CD4-positive, alpha-beta memory T cell (primary cell): ENCODE results near the gene LRRC58. TPM values are rescaled to one million over a fixed set of nuclear protein-coding genes. Genes with fewer than 3 reads are reported as not detected.
"Not testable (repeated sequence)": the region's sequence is repeated elsewhere in the genome, so short reads cannot be mapped to it uniquely, and the experiment has no call there.

Experiments
- CTCF ChIA-PET: fragments of 350-600 bp; sonication (Branson Sonifier 250); formaldehyde crosslinking; loops from one replicate; lab custom pipeline; 2021; ENCODE audit warnings: inconsistent platforms; ENCODE audit not compliant: partially characterized antibody; lab: Charles Lee
- POLR2A ChIA-PET: fragments of 350-600 bp; sonication (Branson Sonifier 250); formaldehyde crosslinking; loops from one replicate; lab custom pipeline; 2021; ENCODE audit not compliant: partially characterized antibody; lab: Charles Lee
- DNase-seq, 5 donors: peaks; one replicate each; pipeline versions ENCODE4 v3.0.0 to v3.0.0-alpha.2; 2020 to 2022; ENCODE audit warnings: mixed read lengths in 1 of 5
- H3K27ac ChIP-seq: one replicate; pipeline ENCODE4 v1.7.0; 2013; ENCODE audit warnings: low read depth, low read length
- H3K27me3 ChIP-seq: 2 replicates; pipeline ENCODE4 v1.7.0; 2013; ENCODE audit warnings: mild to moderate bottlenecking, low read length, moderate library complexity; ENCODE audit not compliant: insufficient read depth
- H3K36me3 ChIP-seq: 2 replicates; pipeline ENCODE4 v1.7.0; 2013; ENCODE audit warnings: mild to moderate bottlenecking, low read length, moderate library complexity; ENCODE audit not compliant: insufficient read depth
- H3K4me1 ChIP-seq: 2 replicates; pipeline ENCODE4 v1.7.0; 2013; ENCODE audit warnings: mild to moderate bottlenecking, low read length, moderate library complexity; ENCODE audit not compliant: insufficient read depth
- H3K4me3 ChIP-seq, 2 donors: one replicate each; pipeline ENCODE4 v1.7.0; 2013; ENCODE audit warnings: low read length in 2 of 2, mild to moderate bottlenecking in 1 of 2
- H3K9me3 ChIP-seq, 2 donors: one replicate each; pipeline ENCODE4 v1.7.0; 2013; ENCODE audit warnings: low read length in 2 of 2, control low read depth in 1 of 2; ENCODE audit not compliant: control insufficient read depth in 1 of 2
- H3K27ac Mint-ChIP-seq, 7 donors: one replicate each; pipeline ENCODE4 v1.8.0; 2020 to 2021; ENCODE audit warnings: mixed read lengths in 7 of 7, mild to moderate bottlenecking in 6 of 7, inconsistent platforms in 3 of 7, moderate library complexity in 3 of 7
- H3K27me3 Mint-ChIP-seq, 2 donors: one replicate each; pipeline ENCODE4 v1.8.0; 2020 to 2021; ENCODE audit warnings: mixed read lengths in 2 of 2
- H3K36me3 Mint-ChIP-seq, 2 donors: one replicate each; pipeline ENCODE4 v1.8.0; 2020 to 2021; ENCODE audit warnings: mixed read lengths in 2 of 2, inconsistent platforms in 1 of 2, mild to moderate bottlenecking in 1 of 2
- H3K4me1 Mint-ChIP-seq, 4 donors: one replicate each; pipeline ENCODE4 v1.8.0; 2020 to 2021; ENCODE audit warnings: mixed read lengths in 4 of 4, mild to moderate bottlenecking in 1 of 4
- H3K4me3 Mint-ChIP-seq, 8 donors: one replicate each; pipeline ENCODE4 v1.8.0; 2020 to 2021; ENCODE audit warnings: mixed read lengths in 8 of 8, mild to moderate bottlenecking in 7 of 8, moderate library complexity in 6 of 8, inconsistent platforms in 3 of 8
- H3K9me3 Mint-ChIP-seq, 8 donors: one replicate each; pipeline ENCODE4 v1.8.0; 2020 to 2021; ENCODE audit warnings: mixed read lengths in 8 of 8, mild to moderate bottlenecking in 5 of 8, inconsistent platforms in 3 of 8, moderate library complexity in 1 of 8
- intact Hi-C: fragments of 100-400 bp; cut with micrococcal nuclease; formaldehyde crosslinking; loops from one replicate; pipeline ENCODE4 v1.15.1; 2023
- polyA plus RNA-seq, 2 donors: library from polyadenylated mRNA; unstranded; fragments of 300-500 nt; fragmentation: Illumina TruSeq; gene quantifications; one replicate each; pipeline ENCODE4 v1.2.3, GENCODE V29; 2021
- total RNA-seq, 2 experiments: library from RNA; stranded (reverse); gene quantifications; one replicate each; pipeline ENCODE4 v1.2.3, GENCODE V29; 2021

Gene LRRC58
- total and polyA plus RNA-seq, 4 experiments from 2014 or later = 6.0 to 23.6 (median 15.9) TPM

DNA sequence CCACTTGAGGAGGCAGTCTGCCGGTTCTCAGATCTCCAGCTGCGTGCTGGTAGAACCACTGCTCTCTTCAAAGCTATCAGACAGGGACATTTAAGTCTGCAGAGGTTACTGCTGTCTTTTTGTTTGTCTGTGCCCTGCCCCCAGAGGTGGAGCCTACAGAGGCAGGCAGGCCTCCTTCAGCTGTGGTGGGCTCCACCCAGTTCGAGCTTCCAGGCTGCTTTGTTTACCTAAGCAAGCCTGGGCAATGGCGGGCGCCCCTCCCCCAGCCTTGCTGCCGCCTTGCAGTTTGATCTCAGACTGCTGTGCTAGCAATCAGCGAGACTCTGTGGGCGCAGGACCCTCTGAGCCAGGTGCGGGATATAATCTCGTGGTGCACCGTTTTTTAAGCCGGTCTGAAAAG lies 28.8 kb upstream of the LRRC58 start:
- H3K4me1 ChIP-seq, H3K36me3 Mint-ChIP-seq, CTCF ChIA-PET, H3K27ac ChIP-seq, H3K4me3 Mint-ChIP-seq, H3K36me3 ChIP-seq, H3K4me1 Mint-ChIP-seq, POLR2A ChIA-PET, H3K4me3 ChIP-seq, H3K9me3 Mint-ChIP-seq, DNase-seq, H3K9me3 ChIP-seq, H3K27ac Mint-ChIP-seq, intact Hi-C loops, H3K27me3 Mint-ChIP-seq, H3K27me3 ChIP-seq: not testable (repeated sequence)

- intact Hi-C loops = no loop called here
- H3K4me1 ChIP-seq = no peaks in the 10 kb centered on the region
- no peak overlapping the region for H3K27ac ChIP-seq
- POLR2A ChIA-PET = no interaction called here
- no peak overlapping the region for H3K4me3 Mint-ChIP-seq
- no peaks in the 10 kb centered on the region for H3K36me3 ChIP-seq
- H3K36me3 Mint-ChIP-seq = no peaks in the 10 kb centered on the region
- DNase-seq = no peak
- H3K27me3 Mint-ChIP-seq = peaks cover 7 to 16% of the 10 kb centered on the region in 2 donors
- CTCF ChIA-PET = no interaction called here
- H3K9me3 Mint-ChIP-seq = peaks cover 0 to 2% (median 0%) of the 10 kb centered on the region in 8 donors
- H3K9me3 ChIP-seq = no peaks in the 10 kb centered on the region
- H3K4me1 Mint-ChIP-seq = no peaks in the 10 kb centered on the region
- no peak overlapping the region for H3K27ac Mint-ChIP-seq
- no peaks in the 10 kb centered on the region for H3K27me3 ChIP-seq
- no peak overlapping the region for H3K4me3 ChIP-seq
Observed at GRCh38 chr3:120370463-120370862, 21.3 kb upstream of the LRRC58 start.

GRCh38 chr3:120369037-120369467 lies 19.9 kb upstream of the LRRC58 start:
- Mint-ChIP-seq H3K27ac (no peak overlapping the region), H3K27me3 (peaks cover 10 to 16% of the 10 kb centered on the region in 2 donors), H3K4me3 (no peak overlapping the region), H3K36me3 (no peaks in the 10 kb centered on the region), H3K9me3 (peaks cover 0 to 2% (median 0%) of the 10 kb centered on the region in 8 donors), H3K4me1 (no peaks in the 10 kb centered on the region)
- H3K36me3 ChIP-seq = no peaks in the 10 kb centered on the region
- no peaks in the 10 kb centered on the region for H3K27me3 ChIP-seq
- no peak overlapping the region for H3K4me3 ChIP-seq
- H3K4me1 ChIP-seq = no peaks in the 10 kb centered on the region
- no peak overlapping the region for H3K27ac ChIP-seq
- no peaks in the 10 kb centered on the region for H3K9me3 ChIP-seq
- intact Hi-C loops = no loop called here
- DNase-seq = no peak
- POLR2A ChIA-PET = no interaction called here
- CTCF ChIA-PET = no interaction called here

DNA sequence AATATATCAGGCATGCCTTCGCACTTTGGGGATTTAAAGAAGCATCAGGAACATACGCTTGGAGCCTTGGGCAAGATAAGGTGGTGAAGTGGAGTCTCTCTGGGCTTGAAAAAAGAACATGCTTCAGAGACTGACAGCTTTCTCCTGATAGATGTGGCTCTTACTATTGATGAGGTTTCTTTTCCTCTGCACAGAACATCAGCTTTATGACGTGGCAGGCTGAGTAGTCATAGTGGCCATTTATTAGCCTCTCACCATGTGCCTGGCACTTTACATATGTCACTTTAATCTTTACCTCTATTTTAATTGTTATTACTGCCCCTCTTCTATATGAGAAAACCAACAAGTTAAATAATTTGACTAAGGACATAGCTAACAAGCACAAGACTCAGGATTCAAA lies 19.0 kb upstream of the LRRC58 start:
- ChIA-PET CTCF (no interaction called here), POLR2A (no interaction called here)
- Histone ChIP-seq H3K36me3 (no peaks in the 10 kb centered on the region), H3K27me3 (no peaks in the 10 kb centered on the region), H3K4me3 (no peak overlapping the region), H3K9me3 (no peaks in the 10 kb centered on the region), H3K4me1 (no peaks in the 10 kb centered on the region), H3K27ac (no peak overlapping the region)
- DNase-seq = no peak
- no peak overlapping the region for H3K4me3 Mint-ChIP-seq
- peaks cover 10 to 16% of the 10 kb centered on the region in 2 donors for H3K27me3 Mint-ChIP-seq
- intact Hi-C loops = no loop called here
- H3K36me3 Mint-ChIP-seq = no peaks in the 10 kb centered on the region
- peaks cover 0 to 2% (median 0%) of the 10 kb centered on the region in 8 donors for H3K9me3 Mint-ChIP-seq
- no peak overlapping the region for H3K27ac Mint-ChIP-seq
- no peaks in the 10 kb centered on the region for H3K4me1 Mint-ChIP-seq

DNA sequence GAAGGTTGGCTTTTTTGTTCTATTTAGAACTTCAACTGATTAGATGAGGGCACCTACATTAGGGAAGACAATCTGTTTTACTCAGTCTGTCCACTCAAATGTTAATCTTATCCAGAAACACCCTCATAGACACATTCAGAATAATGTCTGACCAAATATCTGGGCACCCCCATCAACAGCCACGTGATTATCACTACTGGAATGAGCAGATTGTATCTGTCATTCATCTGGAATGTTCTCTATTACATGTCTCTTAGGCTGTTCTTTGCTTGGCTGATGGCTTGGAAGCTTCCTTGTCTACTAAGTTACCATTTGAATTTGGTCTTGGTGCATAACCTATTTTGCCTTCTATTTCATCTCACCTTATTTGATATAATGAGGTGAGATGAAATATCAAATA lies 15.7 kb upstream of the LRRC58 start:
- no peak overlapping the region for H3K4me3 ChIP-seq
- no peak overlapping the region for H3K4me3 Mint-ChIP-seq
- peaks cover 9 to 25% of the 10 kb centered on the region in 2 donors for H3K27me3 Mint-ChIP-seq
- H3K36me3 Mint-ChIP-seq = no peaks in the 10 kb centered on the region
- no peaks in the 10 kb centered on the region for H3K27me3 ChIP-seq
- no peak overlapping the region for H3K27ac ChIP-seq
- DNase-seq = no peak
- H3K9me3 Mint-ChIP-seq = no peaks in the 10 kb centered on the region
- intact Hi-C loops = no loop called here
- no peaks in the 10 kb centered on the region for H3K36me3 ChIP-seq
- CTCF ChIA-PET = no interaction called here
- no peaks in the 10 kb centered on the region for H3K4me1 Mint-ChIP-seq
- no peaks in the 10 kb centered on the region for H3K9me3 ChIP-seq
- POLR2A ChIA-PET = no interaction called here
- no peaks in the 10 kb centered on the region for H3K4me1 ChIP-seq
- H3K27ac Mint-ChIP-seq = no peak overlapping the region

- ChIA-PET CTCF (no interaction called here), POLR2A (no interaction called here)
- Mint-ChIP-seq H3K4me3 (no peak overlapping the region), H3K36me3 (no peaks in the 10 kb centered on the region), H3K27ac (no peak overlapping the region), H3K4me1 (no peaks in the 10 kb centered on the region), H3K27me3 (peaks cover 9 to 25% of the 10 kb centered on the region in 2 donors), H3K9me3 (no peaks in the 10 kb centered on the region)
- no peak overlapping the region for H3K4me3 ChIP-seq
- DNase-seq = no peak
- H3K9me3 ChIP-seq = no peaks in the 10 kb centered on the region
- no peaks in the 10 kb centered on the region for H3K36me3 ChIP-seq
- no peaks in the 10 kb centered on the region for H3K4me1 ChIP-seq
- no peak overlapping the region for H3K27ac ChIP-seq
- intact Hi-C loops = no loop called here
- H3K27me3 ChIP-seq = no peaks in the 10 kb centered on the region
Observed at GRCh38 chr3:120364101-120364500, 14.9 kb upstream of the LRRC58 start.

GRCh38 chr3:120357807-120358206 lies 8.7 kb upstream of the LRRC58 start:
- Histone ChIP-seq H3K4me3 (no peak overlapping the region), H3K36me3 (no peaks in the 10 kb centered on the region), H3K9me3 (no peaks in the 10 kb centered on the region), H3K27me3 (no peaks in the 10 kb centered on the region), H3K4me1 (no peaks in the 10 kb centered on the region), H3K27ac (no peak overlapping the region)
- CTCF ChIA-PET = interaction anchor here (0.6 to 3.2 kb wide), 7 partner anchors 9 to 467 kb away, joined by 3 to 22 read pairs (median 5); partner anchors contain the start of gene LRRC58
- Mint-ChIP-seq H3K36me3 (no peaks in the 10 kb centered on the region), H3K4me1 (no peaks in the 10 kb centered on the region), H3K27me3 (peaks cover 2 to 13% of the 10 kb centered on the region in 2 donors), H3K4me3 (no peak overlapping the region), H3K27ac (peak overlapping the region in 1 of 7 donors; percentile 30), H3K9me3 (no peaks in the 10 kb centered on the region)
- intact Hi-C loops = loop anchor here (1.0 kb wide), 1 partner anchor 114 kb away; no protein-coding TSS in a partner anchor
- DNase-seq = no peak
- POLR2A ChIA-PET = interaction anchor here (0.8 kb wide), 1 partner anchor 9 kb away, joined by 4 read pairs; the partner anchor contains the start of gene LRRC58
